HepG2 (cell line): Measurements from ENCODE around the gene NSD1. TPM values are rescaled to one million over a fixed set of nuclear protein-coding genes. Genes with fewer than 3 reads are reported as not detected.

Source experiments
- ARHGAP35 ChIP-seq: sonication (generic); formaldehyde crosslinking; IDR thresholded peaks from 2 replicates; pipeline ENCODE4 v1.9.0; 2022; ENCODE audit warnings: mild to moderate bottlenecking, inconsistent platforms, moderate library complexity, missing genetic modification reagents, borderline replicate concordance
- CREBL2 ChIP-seq: sonication (generic); formaldehyde crosslinking; IDR thresholded peaks from 2 replicates; pipeline ENCODE4 v1.8.1; 2023; ENCODE audit warnings: missing genetic modification reagents, mild to moderate bottlenecking, borderline replicate concordance
- ERF ChIP-seq: IDR thresholded peaks from 2 replicates; pipeline ENCODE4 v1.6.1; 2018; ENCODE audit warnings: missing biosample characterization, missing genetic modification reagents
- FOXA1 ChIP-seq, 2 experiments: fragments of 450-650 bp in 1 of 2; sonication (generic) in 1 of 2; formaldehyde crosslinking in 1 of 2; IDR thresholded peaks; 2 replicates each; pipeline versions ENCODE4 v1.4.0 to v1.6.1; 2016 to 2020; ENCODE audit warnings: missing genetic modification reagents in 1 of 2
- FOXO1 ChIP-seq: sonication (generic); formaldehyde crosslinking; IDR thresholded peaks from 2 replicates; pipeline ENCODE4 v1.4.0; 2020; ENCODE audit warnings: missing genetic modification reagents
- HDAC2 ChIP-seq: sonication (generic); formaldehyde crosslinking; IDR thresholded peaks from 2 replicates; pipeline ENCODE4 v1.4.0; 2020; ENCODE audit warnings: missing genetic modification reagents
- MAFK ChIP-seq, 2 experiments: IDR thresholded peaks in 1 of 2; conservative IDR thresholded peaks in 1 of 2; 2 replicates each; pipeline ENCODE4 v1.6.1; 2011; ENCODE audit warnings: improper control_type of control experiment in 2 of 2, low read length in 2 of 2
- MATR3 ChIP-seq: sonication (generic); formaldehyde crosslinking; IDR thresholded peaks from 2 replicates; pipeline ENCODE4 v1.4.0; 2020; ENCODE audit warnings: missing genetic modification reagents
- NCOA2 ChIP-seq: sonication (generic); formaldehyde crosslinking; IDR thresholded peaks from 2 replicates; pipeline ENCODE4 v1.8.0; 2022; ENCODE audit warnings: inconsistent platforms
- PHF20 ChIP-seq: sonication (generic); formaldehyde crosslinking; IDR thresholded peaks from 2 replicates; pipeline ENCODE4 v1.5.0; 2020; ENCODE audit warnings: mild to moderate bottlenecking, missing genetic modification reagents
- POGZ ChIP-seq: sonication (generic); formaldehyde crosslinking; IDR thresholded peaks from 2 replicates; pipeline ENCODE4 v1.4.0; 2020; ENCODE audit warnings: mild to moderate bottlenecking, missing genetic modification reagents
- RERE ChIP-seq: IDR thresholded peaks from 2 replicates; pipeline ENCODE4 v1.6.1; 2016; ENCODE audit warnings: low read depth, missing genetic modification reagents, missing compliant biosample characterization
- RORA ChIP-seq: sonication (generic); formaldehyde crosslinking; IDR thresholded peaks from 2 replicates; pipeline ENCODE4 v1.5.0; 2020; ENCODE audit warnings: mild to moderate bottlenecking, missing genetic modification reagents, moderate library complexity
- SIX1 ChIP-seq: sonication (generic); formaldehyde crosslinking; IDR thresholded peaks from 2 replicates; pipeline ENCODE4 v1.4.0; 2020; ENCODE audit warnings: missing genetic modification reagents, borderline replicate concordance
- SOX13 ChIP-seq, 3 experiments: fragments of 450-650 bp in 1 of 3; sonication (generic) in 1 of 3; formaldehyde crosslinking in 1 of 3; IDR thresholded peaks in 2 of 3; conservative IDR thresholded peaks in 1 of 3; 2 replicates each; pipeline versions ENCODE4 v1.5.0 to v1.6.1; 2016 to 2020; ENCODE audit warnings: antibody characterized with exemption in 1 of 3, mild to moderate bottlenecking in 1 of 3, missing compliant biosample characterization in 1 of 3, missing genetic modification reagents in 1 of 3, moderate library complexity in 1 of 3
- SPEN ChIP-seq: sonication (generic); formaldehyde crosslinking; IDR thresholded peaks from 2 replicates; pipeline ENCODE4 v1.5.1; 2020; ENCODE audit warnings: low read depth, mild to moderate bottlenecking, missing genetic modification reagents
- WIZ ChIP-seq: sonication (generic); formaldehyde crosslinking; IDR thresholded peaks from 2 replicates; pipeline ENCODE4 v1.5.1; 2020; ENCODE audit warnings: mild to moderate bottlenecking, missing genetic modification reagents
- ZNF143 ChIP-seq: sonication (generic); formaldehyde crosslinking; IDR thresholded peaks from 2 replicates; pipeline ENCODE4 v1.4.0; 2020; ENCODE audit warnings: missing genetic modification reagents
- ZNF264 ChIP-seq: sonication (generic); formaldehyde crosslinking; IDR thresholded peaks from 2 replicates; pipeline ENCODE4 v1.4.0; 2020; ENCODE audit warnings: missing genetic modification reagents
- ZNF451 ChIP-seq: sonication (generic); formaldehyde crosslinking; IDR thresholded peaks from 2 replicates; pipeline ENCODE4 v1.5.0; 2020; ENCODE audit warnings: mild to moderate bottlenecking, missing genetic modification reagents
- ZNF557 ChIP-seq: sonication (generic); formaldehyde crosslinking; IDR thresholded peaks from 2 replicates; pipeline ENCODE4 v1.4.0; 2020; ENCODE audit warnings: missing genetic modification reagents
- ZNF607 ChIP-seq: sonication (generic); formaldehyde crosslinking; IDR thresholded peaks from 2 replicates; pipeline ENCODE4 v1.5.1; 2020; ENCODE audit warnings: missing genetic modification reagents, mild to moderate bottlenecking, borderline replicate concordance
- ZNF644 ChIP-seq: IDR thresholded peaks from 2 replicates; pipeline ENCODE4 v1.6.1; 2016; ENCODE audit warnings: low read depth
- polyA plus RNA-seq, 8 experiments: library from polyadenylated mRNA; depleted of rRNA in 3 of 8; stranded (reverse) in 7 of 8; unstranded in 1 of 8; fragments of >200 nt; fragmentation: Illumina TruSeq in 4 of 8; extraction: Trizol in 4 of 8; gene quantifications; 2 replicates each; pipeline versions ENCODE4 v1.2.1 to v1.2.3, GENCODE V29; 2011 to 2016; ENCODE audit warnings: low read depth in 4 of 8, missing spikeins in 1 of 8, mixed read lengths in 1 of 8; ENCODE audit not compliant: insufficient read depth in 1 of 8
- total RNA-seq, 5 experiments: library from RNA; depleted of rRNA; stranded (reverse); fragments of >200 nt; fragmentation: Illumina TruSeq; extraction: Trizol; gene quantifications; 2 replicates each; pipeline ENCODE4 v1.2.3, GENCODE V29; 2016; ENCODE audit warnings: low read depth in 1 of 5

Gene NSD1
- total and polyA plus RNA-seq, 2 of the 13 experiments (the other 11 are each of a cell fraction or from before 2014, with no cell fraction given): 0.01 to 0.09 TPM

- TF ChIP-seq ZNF644 (CRISPR knock-in tag) (no peak), FOXO1 (CRISPR knock-in tag) (no peak), CREBL2 (CRISPR knock-in tag) (no peak), SOX13 (IDR thresholded peaks at IDR 0.05) (no peak), SOX13 (CRISPR knock-in tag; conservative IDR thresholded peaks at IDR 0.05 in 1 of 2, IDR thresholded peaks at IDR 0.05 in 1 of 2) (peak in 1 of 2 experiments; percentile 50; a peak in 2 of 4 replicates), SIX1 (CRISPR knock-in tag) (no peak), POGZ (CRISPR knock-in tag) (0 out of 2 replicates have a peak, but pooled peaks have one; percentile 22), MATR3 (no peak), ZNF607 (peak; percentile 78; the same call in 1 of the 2 replicates), HDAC2 (CRISPR knock-in tag) (peak; percentile 65), FOXA1 (IDR thresholded peaks at IDR 0.05) (no peak), FOXA1 (CRISPR knock-in tag; IDR thresholded peaks at IDR 0.05) (no peak), SPEN (no peak), ZNF264 (CRISPR knock-in tag) (peak; percentile 88), ZNF143 (CRISPR knock-in tag) (no peak), NCOA2 (0 out of 2 replicates have a peak, but pooled peaks have one; percentile 45), RORA (CRISPR knock-in tag) (no peak), RERE (no peak), WIZ (CRISPR knock-in tag) (no peak), ZNF451 (CRISPR knock-in tag) (peak; percentile 60; the same call in 1 of the 2 replicates), PHF20 (CRISPR knock-in tag) (no peak), ERF (CRISPR knock-in tag) (peak; percentile 71; the same call in 1 of the 2 replicates), MAFK (conservative IDR thresholded peaks at IDR 0.05 in 1 of 2, IDR thresholded peaks at IDR 0.05 in 1 of 2; ENCODE audit: low read length in 2 of 2) (no peak), ARHGAP35 (no peak), ZNF557 (no peak)
Observed at GRCh38 chr5:177105691-177106476, 27.7 kb upstream of the NSD1 start (continued).
